ENCODE measurements around the gene SCN4B. TPM values are rescaled to one million over a fixed set of nuclear protein-coding genes. Genes with fewer than 3 reads are reported as not detected.

The SCN4B gene
- total RNA-seq, 2 donors from 2014 or later = 0.15 to 0.20 TPM

DNA sequence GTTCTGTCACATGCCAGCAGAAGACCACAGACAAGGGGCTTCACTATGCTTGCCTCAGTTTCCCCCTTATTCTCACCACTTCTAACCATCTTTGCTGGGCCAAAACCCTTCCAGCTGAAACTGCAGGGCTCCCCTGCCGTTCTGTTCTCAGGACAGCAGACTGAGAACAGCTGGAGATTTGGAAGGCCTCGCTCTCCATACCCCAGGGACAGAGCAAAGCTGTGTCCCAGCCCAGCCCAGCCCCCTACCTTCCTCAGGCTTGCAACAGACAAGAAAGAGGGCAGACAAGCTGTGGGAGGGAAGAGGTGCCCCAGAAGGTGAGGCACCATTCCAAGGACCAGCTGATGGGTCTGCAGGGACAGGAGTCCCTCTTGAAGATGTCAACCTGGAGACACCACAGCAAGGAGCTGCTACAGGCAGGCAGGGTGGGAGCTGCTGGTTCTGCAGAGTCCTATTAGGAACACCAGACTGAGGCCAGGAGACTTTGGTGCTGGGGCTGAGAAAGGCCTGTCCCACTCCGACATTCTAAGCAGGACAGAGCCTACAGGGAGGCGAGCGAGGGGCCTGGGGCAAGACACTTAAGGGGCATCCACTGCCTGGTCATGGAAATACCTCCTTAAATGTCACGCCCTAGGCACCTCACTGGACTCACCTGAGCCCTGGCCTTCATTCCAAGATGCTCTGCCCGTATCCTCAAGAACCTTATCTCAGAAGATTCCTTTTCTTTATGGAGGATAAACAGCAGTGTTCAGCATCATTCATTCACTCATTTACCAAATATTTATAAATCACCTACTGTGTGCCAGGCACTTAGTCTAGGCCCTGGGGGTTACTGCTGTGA is 16.9 kb upstream of the SCN4B start:
- Mint-ChIP-seq H3K27me3 (ENCODE audit: insufficient read depth) (peaks cover 89% of the 10 kb centered on the region), H3K27ac (no peak overlapping the region)

DNA sequence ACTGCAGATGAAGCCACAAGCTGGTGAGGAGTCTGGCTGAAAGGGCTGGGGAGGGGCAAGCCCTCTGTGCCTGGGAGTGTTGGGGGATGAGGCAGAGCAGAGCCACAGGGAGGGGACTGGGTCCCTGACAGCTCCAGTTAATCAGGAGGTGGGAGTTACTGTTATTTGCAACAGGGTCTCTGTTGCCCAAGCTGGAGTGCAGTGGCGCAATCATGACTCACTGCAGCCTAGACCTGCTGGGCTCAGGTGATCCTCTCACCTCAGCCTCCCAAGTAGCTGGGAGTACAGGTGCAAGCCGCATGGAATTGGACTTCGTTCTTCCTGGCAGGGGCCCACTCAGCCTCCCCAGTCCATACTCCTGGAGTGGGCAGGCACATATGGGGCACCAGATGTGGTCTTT is 16.1 kb upstream of the SCN4B start:
- no peak overlapping the region for H3K4me3 Mint-ChIP-seq
- H3K9ac ChIP-seq (ENCODE audit: extremely low read depth, low read length, poor library complexity, severe bottlenecking) = no peak overlapping the region
- DNase-seq = no peak
- H3K36me3 Mint-ChIP-seq (ENCODE audit: low read depth) = no peaks in the 10 kb centered on the region
- H3K36me3 ChIP-seq (ENCODE audit: control insufficient read depth, insufficient read depth, low read length) = no peaks in the 10 kb centered on the region
- 85 to 100% methylated on average over 1 to 3 of the region's 3 CpGs for WGBS, 2 experiments (ENCODE audit: insufficient coverage in 1 of 2, insufficient read length in 1 of 2)
- H3K27ac ChIP-seq (ENCODE audit: low read depth, low read length) = no peak overlapping the region
- H3K27me3 ChIP-seq (ENCODE audit: control insufficient read depth, insufficient read depth, low read length, poor library complexity, severe bottlenecking) = peaks cover 70% of the 10 kb centered on the region
- H3K4me3 ChIP-seq (ENCODE audit: low read length) = no peak overlapping the region
- H3K4me1 ChIP-seq (ENCODE audit: control insufficient read depth, insufficient read depth, low read length) = no peaks in the 10 kb centered on the region
- no peaks in the 10 kb centered on the region for H3K9me3 Mint-ChIP-seq
- H3K27ac Mint-ChIP-seq = no peak overlapping the region
- peaks cover 10% of the 10 kb centered on the region for H3K4me1 Mint-ChIP-seq
- H3K9me3 ChIP-seq (ENCODE audit: control insufficient read depth, low read length) = no peaks in the 10 kb centered on the region
- TF ChIP-seq, protein P1, sequence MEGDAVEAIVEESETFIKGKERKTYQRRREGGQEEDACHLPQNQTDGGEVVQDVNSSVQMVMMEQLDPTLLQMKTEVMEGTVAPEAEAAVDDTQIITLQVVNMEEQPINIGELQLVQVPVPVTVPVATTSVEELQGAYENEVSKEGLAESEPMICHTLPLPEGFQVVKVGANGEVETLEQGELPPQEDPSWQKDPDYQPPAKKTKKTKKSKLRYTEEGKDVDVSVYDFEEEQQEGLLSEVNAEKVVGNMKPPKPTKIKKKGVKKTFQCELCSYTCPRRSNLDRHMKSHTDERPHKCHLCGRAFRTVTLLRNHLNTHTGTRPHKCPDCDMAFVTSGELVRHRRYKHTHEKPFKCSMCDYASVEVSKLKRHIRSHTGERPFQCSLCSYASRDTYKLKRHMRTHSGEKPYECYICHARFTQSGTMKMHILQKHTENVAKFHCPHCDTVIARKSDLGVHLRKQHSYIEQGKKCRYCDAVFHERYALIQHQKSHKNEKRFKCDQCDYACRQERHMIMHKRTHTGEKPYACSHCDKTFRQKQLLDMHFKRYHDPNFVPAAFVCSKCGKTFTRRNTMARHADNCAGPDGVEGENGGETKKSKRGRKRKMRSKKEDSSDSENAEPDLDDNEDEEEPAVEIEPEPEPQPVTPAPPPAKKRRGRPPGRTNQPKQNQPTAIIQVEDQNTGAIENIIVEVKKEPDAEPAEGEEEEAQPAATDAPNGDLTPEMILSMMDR (conservative IDR thresholded peaks at IDR 0.05) = no peak
- peaks cover 91% of the 10 kb centered on the region for H3K27me3 Mint-ChIP-seq (ENCODE audit: insufficient read depth)

More for the DNA sequence above, 16.9 kb upstream of the SCN4B start:
- H3K9ac ChIP-seq (ENCODE audit: extremely low read depth, low read length, poor library complexity, severe bottlenecking) = no peak overlapping the region
- no peaks in the 10 kb centered on the region for H3K9me3 Mint-ChIP-seq
- WGBS, 2 experiments (ENCODE audit: insufficient coverage in 1 of 2, insufficient read length in 1 of 2) = 81 to 87% methylated on average over 6 to 7 of the region's 7 CpGs
- no peaks in the 10 kb centered on the region for H3K9me3 ChIP-seq (ENCODE audit: control insufficient read depth, low read length)
- no peak overlapping the region for H3K27ac ChIP-seq (ENCODE audit: low read depth, low read length)
- H3K4me1 ChIP-seq (ENCODE audit: control insufficient read depth, insufficient read depth, low read length) = no peaks in the 10 kb centered on the region
- H3K4me3 Mint-ChIP-seq = no peak overlapping the region
- TF ChIP-seq, protein P1 (conservative IDR thresholded peaks at IDR 0.05) = no peak
- H3K36me3 ChIP-seq (ENCODE audit: control insufficient read depth, insufficient read depth, low read length) = no peaks in the 10 kb centered on the region
- H3K4me1 Mint-ChIP-seq = peaks cover 10% of the 10 kb centered on the region
- DNase-seq = no peak
- H3K27me3 ChIP-seq (ENCODE audit: control insufficient read depth, insufficient read depth, low read length, poor library complexity, severe bottlenecking) = peaks cover 66% of the 10 kb centered on the region
- no peaks in the 10 kb centered on the region for H3K36me3 Mint-ChIP-seq (ENCODE audit: low read depth)
- H3K4me3 ChIP-seq (ENCODE audit: low read length) = no peak overlapping the region

DNA sequence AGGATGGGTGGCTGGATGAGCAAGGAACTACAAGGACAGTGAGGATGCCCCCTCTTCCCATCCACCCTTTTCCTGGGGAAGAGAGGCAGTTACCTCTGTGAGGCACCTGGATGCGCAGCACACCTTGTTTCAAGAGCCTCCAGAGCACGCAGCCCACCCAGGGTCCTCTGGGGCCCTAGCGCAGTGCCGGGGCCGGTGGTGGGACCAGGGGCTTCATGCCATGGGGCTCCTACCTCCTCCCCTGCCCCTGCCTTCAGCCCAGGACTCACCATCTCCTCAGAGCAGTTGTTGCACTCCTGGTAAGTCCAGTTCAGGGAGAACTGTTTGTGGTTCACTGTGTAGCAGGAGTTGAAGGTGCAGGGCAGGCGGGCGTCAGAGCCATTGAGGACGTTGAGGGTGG is 15.7 kb upstream of the SCN4B start:
- H3K4me1 Mint-ChIP-seq = peaks cover 10% of the 10 kb centered on the region
- H3K4me1 ChIP-seq (ENCODE audit: control insufficient read depth, insufficient read depth, low read length) = no peaks in the 10 kb centered on the region
- H3K27ac Mint-ChIP-seq = no peak overlapping the region
- no peaks in the 10 kb centered on the region for H3K36me3 Mint-ChIP-seq (ENCODE audit: low read depth)
- no peak overlapping the region for H3K27ac ChIP-seq (ENCODE audit: low read depth, low read length)
- no peak overlapping the region for H3K9ac ChIP-seq (ENCODE audit: extremely low read depth, low read length, poor library complexity, severe bottlenecking)
- no peak overlapping the region for H3K4me3 Mint-ChIP-seq
- no peaks in the 10 kb centered on the region for H3K36me3 ChIP-seq (ENCODE audit: control insufficient read depth, insufficient read depth, low read length)
- H3K9me3 ChIP-seq (ENCODE audit: control insufficient read depth, low read length) = no peaks in the 10 kb centered on the region
- TF ChIP-seq, protein P1 (conservative IDR thresholded peaks at IDR 0.05) = no peak
- peaks cover 91% of the 10 kb centered on the region for H3K27me3 Mint-ChIP-seq (ENCODE audit: insufficient read depth)
- 93 to 94% methylated on average over 7 to 8 of the region's 8 CpGs for WGBS, 2 experiments (ENCODE audit: insufficient coverage in 1 of 2, insufficient read length in 1 of 2)
- peaks cover 73% of the 10 kb centered on the region for H3K27me3 ChIP-seq (ENCODE audit: control insufficient read depth, insufficient read depth, low read length, poor library complexity, severe bottlenecking)
- H3K9me3 Mint-ChIP-seq = no peaks in the 10 kb centered on the region
- DNase-seq = no peak
- H3K4me3 ChIP-seq (ENCODE audit: low read length) = no peak overlapping the region
